Stimulated activated CD4-positive, alpha-beta T cell treated with anti-CD3 and anti-CD28 coated beads, Interleukin-12 subunit alpha, Interleukin-12 subunit beta, amount 100 ng/mL, for 4 hours (primary cell): ENCODE measurements around the gene TINAG.
"Not testable (repeated sequence)": the region's sequence is repeated elsewhere in the genome, so short reads cannot be mapped to it uniquely, and the experiment has no call there.

Experiments used
- DNase-seq: peaks from one replicate; pipeline ENCODE4 v3.0.0-alpha.2; 2020

Gene TINAG

DNA sequence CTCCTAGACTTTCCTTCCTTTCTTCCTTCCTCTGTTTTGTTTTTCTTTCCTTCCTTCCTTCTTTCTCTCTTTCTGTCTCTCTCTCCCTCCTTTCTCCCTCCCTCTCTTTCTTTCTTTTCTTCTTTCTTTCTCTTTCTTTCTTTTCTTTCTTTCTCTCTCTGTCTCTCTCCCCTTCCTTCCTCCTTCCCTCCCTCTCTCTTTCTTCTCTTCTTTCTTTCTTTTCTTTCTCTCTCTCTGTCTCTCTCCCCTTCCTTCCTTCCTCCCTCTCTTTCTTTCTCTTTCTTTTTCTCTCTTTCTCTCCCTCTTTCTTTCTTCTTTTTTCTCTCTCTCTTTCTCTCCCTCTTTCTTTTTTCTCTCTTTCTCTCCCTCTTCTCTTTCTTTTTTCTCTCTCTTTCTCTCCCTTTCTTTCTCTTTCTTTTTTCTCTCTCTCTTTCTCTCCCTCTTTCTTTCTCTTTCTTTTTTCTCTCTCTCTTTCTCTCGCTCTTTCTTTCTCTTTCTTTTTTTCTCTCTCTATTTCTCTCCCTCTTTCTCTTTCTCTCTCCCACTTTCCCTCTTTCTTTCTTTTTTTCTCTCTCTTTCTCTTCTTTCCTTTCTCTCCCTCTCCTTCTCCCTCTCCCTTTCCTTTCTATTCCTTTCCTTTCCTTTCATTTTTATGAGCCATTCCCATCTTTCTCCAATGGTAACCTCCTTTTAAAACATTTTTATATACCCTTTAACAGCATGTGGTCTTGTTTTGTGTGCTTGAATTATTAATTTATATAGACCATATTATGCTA is 2.3 kb downstream of the TINAG start:
- DNase-seq = no peak

DNA sequence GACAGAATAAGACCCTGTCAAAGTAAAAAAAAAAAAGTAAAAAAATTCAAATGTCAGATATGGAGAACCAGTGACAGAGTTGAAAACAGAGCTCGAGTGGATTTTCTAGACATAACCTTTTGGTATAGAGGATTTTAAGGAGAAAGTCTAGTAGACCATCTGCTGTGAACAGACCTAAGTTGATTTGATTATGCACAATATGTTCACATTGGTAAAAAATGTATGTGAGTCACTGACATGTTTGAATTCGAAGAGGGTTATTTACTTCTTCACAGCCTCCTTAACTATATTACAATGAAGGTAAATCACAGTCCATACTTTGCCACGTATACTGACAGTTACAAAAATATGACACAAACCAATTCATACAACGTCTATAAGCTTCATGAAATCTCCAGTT is 7.4 kb downstream of the TINAG start:
- DNase-seq = no peak

DNA sequence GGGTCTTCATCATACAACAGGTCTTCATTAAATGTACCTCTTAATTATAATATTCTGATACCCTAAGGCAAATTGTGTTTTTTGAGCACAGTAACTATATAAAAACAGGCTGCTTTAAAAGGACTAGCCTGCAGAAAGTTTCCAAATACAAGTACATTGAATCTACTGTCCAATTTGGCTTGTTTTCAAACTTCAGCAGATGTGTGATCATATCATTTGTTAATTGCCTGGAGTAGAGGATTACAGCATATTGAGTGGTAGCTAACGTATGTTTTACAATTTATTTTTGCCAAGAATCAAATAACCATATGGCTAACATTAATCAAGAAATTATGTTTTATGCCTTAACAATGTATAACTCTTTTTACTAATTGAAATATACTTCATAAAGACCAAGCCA is 12.6 kb downstream of the TINAG start:
- no peak for DNase-seq

DNA sequence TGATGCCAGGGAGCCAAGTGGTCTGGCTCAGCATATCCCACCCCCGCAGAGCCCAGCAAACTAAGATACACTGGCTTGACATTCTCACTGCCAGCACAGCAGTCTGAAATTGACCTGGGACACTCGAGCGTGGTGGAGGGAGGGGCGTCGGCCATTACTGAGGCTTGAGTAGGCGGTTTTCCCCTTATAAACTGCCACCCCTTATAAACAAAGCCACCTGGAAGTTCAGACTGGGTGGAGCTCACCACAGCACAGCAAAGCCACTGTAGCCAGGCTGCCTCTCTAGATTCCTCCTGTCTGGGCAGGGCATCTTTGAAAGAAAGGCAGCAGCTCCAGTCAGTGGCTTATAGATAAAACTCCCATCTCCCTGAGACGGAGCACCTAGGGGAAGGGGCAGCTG is 19.4 kb downstream of the TINAG start:
- no peak for DNase-seq

DNA sequence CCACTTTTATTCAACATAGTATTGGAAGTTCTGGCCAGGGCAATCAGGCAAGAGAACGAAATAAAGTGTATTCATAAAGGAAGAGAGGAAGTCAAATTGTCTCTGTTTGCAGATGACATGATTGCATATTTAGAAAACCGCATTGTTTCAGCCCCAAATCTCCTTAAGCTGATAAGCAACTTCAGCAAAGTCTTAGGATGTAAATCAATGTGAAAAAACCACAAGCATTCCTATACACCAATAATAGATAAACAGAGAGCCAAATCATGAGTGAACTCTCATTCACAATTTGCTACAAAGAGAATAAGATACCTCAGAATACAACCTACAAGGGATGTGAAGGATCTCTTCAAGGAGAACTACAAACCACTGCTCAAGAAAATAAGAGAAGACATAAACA is 23.3 kb downstream of the TINAG start:
- not testable (repeated sequence) for DNase-seq

DNA sequence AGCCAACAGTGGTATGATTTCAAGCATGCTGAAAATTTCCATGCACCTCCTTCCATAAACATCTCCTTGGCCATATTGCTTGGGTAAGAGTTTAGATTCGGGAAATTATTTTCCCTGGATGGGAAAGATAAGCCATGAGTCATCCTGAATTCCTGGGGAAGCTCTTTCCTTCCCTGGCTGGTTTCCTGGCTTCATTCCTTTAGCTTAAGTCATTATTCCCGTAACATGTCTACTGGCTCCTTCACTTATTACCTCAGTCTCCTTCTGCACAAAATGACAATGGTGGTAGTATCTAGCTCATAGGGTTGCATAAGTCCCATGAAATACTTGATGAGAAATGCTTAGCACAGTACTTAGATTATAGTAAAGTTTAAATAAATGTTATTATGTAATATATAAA is 27.6 kb downstream of the TINAG start:
- DNase-seq = no peak

DNA sequence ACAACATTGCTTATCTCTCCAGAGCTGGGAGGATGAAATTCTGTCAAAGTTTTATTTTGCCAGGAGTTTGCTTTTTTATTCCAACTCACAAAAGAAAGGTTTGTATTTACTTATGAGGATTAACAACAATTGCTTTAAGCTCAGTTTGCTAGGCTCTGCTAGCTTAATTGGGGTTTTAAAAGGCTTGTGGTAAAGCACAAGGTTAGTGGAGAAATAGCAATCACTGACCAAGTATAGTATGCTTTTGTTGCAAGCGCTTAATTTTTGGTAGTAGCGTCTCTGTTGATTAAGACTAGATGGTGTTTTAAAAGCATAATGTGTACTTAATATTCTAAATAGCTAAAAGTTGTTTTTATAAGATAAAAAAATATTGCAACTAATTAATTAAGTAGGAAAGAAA is 45.7 kb downstream of the TINAG start:
- no peak for DNase-seq

DNA sequence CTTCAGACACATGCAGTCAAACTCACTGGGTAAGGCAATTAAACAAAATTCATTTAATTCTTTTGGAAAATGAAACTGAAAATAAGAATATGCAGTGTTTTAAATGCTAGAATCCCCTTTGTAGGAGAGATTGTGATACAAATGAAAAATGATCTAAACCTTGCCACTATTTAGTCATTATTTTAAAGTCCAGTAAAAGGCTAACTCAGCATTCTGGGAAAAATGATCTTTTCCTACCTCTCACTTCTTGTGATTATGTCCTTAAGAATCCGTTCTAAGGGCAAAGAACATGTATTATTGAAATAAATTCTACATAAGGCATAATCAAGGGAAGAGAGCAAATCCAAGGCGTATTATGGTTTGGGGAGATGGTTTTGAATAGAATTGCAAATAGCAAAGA is 46.4 kb downstream of the TINAG start:
- DNase-seq = no peak

DNA sequence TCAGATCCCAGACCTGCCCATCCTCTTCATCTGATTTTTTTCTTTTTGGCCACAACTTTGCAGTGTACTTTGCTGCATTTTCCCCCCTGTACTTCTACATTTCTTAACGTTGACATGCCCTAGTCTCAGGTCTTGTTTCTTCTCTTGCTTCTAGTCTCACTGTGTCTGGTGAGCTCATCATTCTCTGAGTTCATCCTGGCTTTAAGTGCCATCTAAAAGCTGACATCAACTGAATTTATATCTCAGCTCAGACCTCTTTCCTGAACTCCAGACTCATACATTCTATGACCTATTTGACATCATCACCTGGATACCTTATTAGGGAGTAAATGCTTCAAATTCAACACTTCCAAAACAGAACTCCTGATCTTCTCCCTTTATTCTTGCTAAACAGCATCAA is 48.9 kb downstream of the TINAG start:
- no peak for DNase-seq

DNA sequence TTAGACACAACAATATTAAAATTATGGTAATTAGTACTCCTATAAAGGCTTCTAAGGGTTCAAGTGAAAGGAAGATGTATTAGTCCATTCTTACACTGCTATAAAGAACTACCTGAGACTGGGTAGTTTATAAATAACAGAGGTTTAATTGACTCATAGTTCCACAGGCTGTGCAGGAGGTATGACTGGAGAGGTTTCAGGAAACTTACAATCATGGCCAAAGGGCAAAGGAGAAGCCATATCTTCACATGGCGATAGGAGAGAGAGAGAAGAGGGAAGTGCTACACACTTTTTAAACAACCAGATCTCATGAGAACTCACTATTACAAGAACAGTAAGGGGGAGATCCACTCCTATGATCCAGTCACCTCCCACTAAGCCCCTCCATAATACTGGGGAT is 52.9 kb downstream of the TINAG start:
- DNase-seq = no peak

DNA sequence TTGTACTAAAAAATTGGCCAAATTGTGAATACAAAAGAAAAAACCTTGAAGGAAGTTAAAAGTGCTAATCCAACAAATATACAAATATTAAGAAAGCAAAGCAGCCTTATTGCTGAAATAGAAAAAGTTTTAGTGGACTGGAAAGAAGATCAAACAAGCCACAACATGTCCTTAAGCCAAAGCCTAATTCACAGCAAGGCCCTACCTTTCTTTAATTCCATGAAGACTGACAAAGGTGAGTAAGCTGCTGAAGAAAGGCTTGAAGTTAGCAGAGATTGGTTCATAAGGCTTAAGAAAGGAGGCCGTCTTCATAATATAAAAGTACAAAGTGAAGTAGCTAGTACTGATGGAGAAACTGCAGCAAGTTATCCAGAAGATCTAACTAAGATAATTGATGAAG is 53.5 kb downstream of the TINAG start:
- no peak for DNase-seq

DNA sequence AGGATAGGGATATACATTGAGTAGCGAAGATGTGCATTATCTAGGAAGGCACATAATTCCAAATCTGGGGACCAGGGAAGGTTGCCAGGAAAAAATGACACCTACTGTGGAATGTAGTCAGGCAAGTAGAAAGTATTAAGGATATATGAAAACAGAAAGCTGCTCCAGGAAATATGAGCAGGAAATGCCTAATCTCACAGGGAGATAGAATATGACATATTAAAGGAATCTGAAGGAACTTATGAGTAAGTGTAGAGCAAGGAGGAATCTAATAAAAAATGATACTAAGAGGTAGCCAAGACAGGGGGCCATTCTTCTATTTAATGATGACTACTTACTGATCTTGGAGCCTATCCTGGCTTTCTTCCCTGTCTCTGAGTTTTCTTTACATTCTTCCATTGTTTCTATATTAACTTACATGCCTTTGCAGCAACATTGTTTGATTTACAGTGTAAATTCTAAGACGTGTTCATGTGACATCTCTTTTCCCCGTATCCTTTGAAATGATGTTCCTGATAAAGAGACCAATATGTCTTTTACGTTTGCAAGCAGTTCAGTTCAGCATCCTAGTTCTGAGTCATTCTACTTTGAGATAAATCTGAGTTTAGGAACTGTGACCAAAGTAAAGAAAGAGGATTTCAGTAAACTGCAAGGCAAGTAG is 58.6 kb downstream of the TINAG start:
- no peak for DNase-seq

DNA sequence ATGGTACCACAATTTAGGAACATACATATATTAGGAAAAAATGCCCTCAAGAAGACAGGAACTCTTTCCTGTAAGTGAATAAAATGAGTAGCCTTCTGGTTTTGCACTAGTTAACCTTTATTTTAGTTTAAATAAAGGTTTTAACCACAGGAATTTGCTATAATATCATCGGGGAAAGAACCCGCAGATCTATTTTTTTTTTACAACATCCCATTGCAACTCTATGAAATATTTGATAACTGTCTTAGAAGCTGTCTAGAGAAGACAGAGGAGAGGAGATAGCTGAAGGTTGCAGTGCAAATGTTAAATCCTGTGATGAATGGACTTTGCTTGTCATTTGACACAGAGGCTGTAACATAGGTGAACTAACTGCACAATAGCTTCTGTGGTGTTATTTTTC is 69.5 kb downstream of the TINAG start:
- DNase-seq = no peak

DNA sequence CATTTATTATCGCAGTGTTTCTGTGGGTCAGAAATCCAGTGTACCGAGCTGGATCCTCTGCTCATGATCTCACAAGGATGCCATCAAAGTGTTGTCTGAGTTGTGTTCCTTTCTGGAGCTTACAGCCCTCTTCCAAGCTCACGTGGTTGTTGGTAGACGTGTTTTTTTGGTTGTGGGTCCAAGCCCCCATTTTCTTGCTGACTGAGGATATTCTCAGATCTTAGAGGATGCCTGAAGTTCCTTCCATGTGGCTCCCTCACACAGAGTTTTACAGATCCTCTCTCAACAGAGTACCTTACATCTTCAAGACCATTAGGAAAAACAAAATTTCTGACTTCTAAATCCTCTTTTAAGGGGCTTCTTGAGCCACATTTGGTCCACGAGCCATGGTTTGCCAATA is 78.1 kb downstream of the TINAG start:
- DNase-seq = no peak

DNA sequence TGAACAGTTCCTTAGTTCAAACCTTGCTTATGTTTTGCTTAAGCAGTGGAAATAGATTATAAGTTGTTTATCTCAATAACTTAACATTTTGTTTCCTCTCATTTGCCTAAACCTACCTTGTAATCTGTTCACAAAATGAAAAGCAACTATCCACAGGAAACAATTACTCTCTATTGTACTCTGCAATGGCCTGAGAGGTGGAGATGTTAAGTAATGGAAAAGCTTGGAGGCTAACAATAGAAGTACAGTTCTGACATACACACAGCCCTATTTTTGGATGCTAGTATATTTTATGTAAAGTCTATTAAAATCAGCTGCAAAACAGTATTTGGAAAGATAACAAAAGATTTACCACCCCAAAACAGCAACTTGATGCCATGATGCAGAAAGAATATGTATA is 82.1 kb downstream of the TINAG start:
- DNase-seq = no peak

DNA sequence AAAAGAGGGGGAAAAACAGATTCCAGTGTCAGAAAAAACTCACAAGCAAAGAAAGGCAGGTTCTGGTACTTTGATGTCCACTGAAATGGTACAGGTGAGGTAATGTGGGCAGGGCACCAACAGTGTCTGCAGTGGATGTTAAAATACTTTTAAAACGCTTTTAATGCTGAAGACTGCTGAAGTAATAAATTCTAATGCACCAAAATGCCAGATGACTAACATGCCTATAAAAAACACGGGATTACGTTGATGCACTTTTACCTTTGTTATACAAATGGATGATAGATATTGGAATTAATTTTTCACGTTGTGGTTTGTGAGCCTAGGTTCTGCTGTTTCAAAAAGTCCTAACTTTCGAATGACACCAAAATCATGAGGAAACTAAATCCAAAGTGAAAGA is 83.3 kb downstream of the TINAG start:
- DNase-seq = no peak

DNA sequence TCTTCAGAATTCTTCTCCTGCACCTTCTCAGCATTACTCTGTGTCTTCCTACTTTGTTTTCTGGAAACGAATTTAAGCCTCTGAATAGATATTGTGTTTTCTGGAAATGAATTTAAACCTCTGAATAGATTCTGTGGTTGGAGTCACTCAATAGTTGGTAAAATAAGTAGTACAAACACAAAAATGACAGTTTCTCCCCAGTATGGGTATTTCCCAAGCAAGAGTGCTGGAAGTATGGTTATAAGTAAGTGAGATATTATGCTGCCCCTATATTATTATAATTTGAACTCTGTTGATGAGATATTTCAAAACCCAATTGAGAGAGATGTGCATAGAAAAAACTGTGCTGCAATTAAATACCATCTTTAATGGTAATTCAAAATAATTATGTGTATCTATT is 94.9 kb downstream of the TINAG start:
- DNase-seq = no peak

DNA sequence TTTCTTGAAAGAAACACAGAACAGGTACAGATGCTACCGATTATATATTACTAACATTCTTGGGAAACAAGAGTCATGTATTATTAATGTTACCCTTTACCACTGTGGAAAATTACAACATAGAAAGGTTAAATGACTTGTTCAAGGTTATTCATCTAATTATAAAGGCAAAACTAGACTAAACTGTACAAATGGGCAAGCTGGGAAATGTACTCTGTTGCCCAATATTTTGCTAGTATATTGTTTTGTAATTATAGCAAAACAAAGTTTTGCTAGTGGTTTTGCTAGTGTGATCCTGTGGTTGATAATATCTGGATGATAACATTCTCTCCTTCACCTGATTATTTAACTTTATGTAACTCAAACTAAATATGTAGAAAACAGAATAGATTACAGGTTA is 96.5 kb downstream of the TINAG start:
- DNase-seq = no peak

DNA sequence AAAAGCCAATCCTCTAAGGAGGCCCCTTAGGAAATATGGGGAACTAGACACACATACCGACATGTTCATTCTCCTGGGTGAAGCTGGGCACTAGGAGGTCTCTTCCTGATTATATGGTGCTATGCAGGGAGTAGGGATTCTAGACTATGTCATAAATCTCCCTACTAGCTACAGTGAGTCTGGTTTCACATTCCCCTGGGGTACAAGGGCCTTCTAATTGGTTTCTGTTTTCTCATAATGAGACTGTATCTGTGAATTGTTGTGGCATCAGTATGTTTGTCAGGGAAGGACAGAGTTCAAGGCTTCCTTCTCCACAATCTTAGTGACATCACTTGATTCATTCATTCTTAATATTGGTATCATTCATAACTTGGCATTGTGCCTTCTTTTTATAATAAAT is 103.5 kb downstream of the TINAG start:
- DNase-seq = no peak

DNA sequence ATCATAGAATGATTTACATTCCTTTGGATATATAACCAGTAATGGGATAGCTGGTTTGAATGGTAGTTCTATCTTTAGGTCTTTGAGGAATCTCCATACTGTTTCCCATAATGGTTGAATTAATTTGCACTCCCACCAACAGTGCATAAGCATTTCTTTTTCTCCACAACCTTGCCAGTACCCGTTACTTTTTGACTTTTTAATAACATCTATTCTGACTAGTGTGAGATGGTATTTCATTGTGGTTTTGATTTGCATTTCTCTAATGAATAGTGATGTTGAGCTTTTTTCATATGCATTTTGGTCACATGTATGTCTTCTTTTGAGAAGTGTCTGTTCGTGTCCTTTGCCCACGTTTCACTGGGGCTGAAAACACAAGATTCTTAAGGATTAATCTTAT is 107.3 kb downstream of the TINAG start:
- DNase-seq = no peak

DNA sequence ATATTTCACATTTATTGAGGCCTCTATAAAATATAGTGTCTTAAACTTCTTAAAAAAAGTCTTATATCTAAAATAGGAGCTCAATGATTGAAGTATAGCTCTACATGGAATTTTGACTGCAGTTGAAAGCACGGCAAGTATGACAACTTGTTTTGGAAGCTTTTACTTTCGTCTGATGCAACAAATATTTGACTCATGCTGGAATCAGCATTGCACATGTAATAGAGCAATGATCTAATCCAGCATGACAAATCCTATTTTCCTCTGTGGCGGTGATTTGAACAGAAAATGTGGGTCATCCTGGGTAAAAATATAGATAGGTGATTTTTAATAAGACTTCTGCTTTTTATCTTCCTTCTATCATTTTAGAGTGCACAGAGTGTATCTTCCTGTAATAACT is 111.6 kb downstream of the TINAG start:
- no peak for DNase-seq

DNA sequence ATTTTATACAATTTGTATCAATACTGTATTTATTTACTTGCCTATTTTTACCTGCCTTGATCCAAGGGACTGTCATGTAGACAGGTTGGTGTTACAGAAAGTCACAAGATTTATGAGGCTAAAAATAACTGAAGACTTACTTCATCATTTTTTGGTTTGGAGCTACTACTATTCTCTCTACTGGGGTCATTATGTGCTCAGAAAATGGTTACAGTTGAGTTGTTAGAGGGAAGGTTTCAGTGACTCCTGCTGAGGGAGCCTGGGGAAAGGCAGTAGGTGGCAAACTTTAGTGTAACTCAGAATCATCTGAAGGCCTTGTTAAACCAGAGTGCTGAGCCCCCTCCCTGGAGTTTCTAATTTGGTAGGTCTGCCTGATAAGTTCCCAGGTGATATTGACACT is 118.8 kb downstream of the TINAG start:
- no peak for DNase-seq

DNA sequence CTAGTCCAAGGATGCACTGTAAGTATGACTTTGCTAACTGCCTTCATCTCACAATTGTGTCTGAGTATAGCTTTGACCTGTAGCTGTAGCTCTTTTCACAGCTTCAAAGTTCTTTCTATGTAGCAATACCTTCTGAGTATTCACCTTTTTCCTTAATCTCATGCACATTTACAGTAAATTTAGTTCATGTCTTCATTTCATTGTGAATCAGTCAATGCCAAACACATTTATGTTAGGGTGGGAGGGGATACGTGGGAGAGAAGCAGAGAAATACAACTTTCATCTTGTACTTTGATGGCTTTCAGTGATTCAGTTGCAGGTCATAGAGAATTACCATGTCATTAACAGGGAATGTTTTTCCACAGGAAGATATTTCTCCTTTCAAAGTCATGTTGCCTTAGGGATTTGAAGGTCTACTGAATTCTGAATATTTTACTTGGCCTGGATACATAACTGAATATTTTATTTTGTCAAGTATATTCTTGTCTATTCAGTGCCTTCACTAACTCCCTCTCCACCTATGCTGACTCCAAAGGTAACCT is 119.2 kb downstream of the TINAG start:
- no peak for DNase-seq

DNA sequence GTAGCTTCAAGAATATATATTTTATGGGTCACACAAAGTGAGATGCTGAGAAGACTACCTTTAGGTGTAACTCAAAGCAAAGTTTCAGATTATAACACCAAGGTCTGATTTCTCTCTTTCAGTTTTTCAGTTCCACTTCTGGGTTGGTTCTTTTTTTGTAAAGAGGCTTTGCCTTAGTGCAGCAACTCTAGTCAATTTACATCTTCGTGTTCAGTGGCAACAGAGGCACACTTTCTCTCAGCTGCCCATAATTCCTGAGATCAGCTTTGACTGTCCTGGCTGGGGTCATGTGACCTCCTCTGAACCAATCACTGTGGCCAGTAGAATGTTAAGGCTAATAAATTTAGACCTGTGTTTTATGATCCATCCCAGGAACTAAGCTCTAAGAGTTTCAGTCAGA is 120.2 kb downstream of the TINAG start:
- no peak for DNase-seq

DNA sequence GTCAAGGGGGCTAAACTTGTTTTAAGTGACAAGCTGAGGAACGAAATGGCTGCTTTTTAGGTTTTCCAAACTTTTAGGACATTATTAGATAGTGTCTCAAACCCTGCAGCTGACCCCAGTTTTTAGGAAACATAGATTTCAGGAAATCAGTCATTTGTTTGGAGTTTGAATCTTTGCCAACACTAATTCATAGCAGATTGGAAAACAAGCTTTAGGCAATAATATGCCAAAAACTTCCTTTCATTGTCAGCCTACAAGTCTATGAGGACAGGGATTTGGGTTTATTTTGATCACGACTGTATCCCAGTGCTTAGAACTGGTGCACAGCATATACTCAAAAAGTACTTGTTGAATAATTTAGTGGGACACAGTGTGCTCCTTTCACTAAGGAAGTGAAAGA is 123.2 kb downstream of the TINAG start:
- no peak for DNase-seq
